ENCODE results near the gene KRT78. TPM values are rescaled to one million over a fixed set of nuclear protein-coding genes. Genes with fewer than 3 reads are reported as not detected.

The KRT78 gene
- total and polyA plus RNA-seq, 9 of the 15 experiments (the other 6 are each of a cell fraction or from before 2014, with no cell fraction given) = not detected

- TF ChIP-seq USF2 (CRISPR knock-in tag; IDR thresholded peaks at IDR 0.05) (no peak), ZBTB17 (CRISPR knock-in tag; IDR thresholded peaks at IDR 0.05) (peak; percentile 47; the same call in 1 of the 2 replicates), HMG20A (CRISPR knock-in tag; conservative IDR thresholded peaks at IDR 0.05) (no peak), KLF1 (tag; IDR thresholded peaks at IDR 0.05) (no peak), YBX1 (IDR thresholded peaks at IDR 0.05) (no peak), STAT6 (CRISPR knock-in tag; IDR thresholded peaks at IDR 0.05) (no peak), ZNF23 (CRISPR knock-in tag; IDR thresholded peaks at IDR 0.05) (no peak), MCM3 (IDR thresholded peaks at IDR 0.05) (no peak), ZBED1 (IDR thresholded peaks at IDR 0.05) (no peak), CUX1 (CRISPR knock-in tag; IDR thresholded peaks at IDR 0.05) (no peak), MYC (IDR thresholded peaks at IDR 0.05; ENCODE audit: low read depth, low read length) (peak; percentile 87), MYC (CRISPR knock-in tag; IDR thresholded peaks at IDR 0.05; ENCODE audit: borderline replicate concordance, low read depth) (peak; percentile 65; the same call in 1 of the 2 replicates), ESRRB (CRISPR knock-in tag; IDR thresholded peaks at IDR 0.05; ENCODE audit: borderline replicate concordance) (no peak), FOXK1 (CRISPR knock-in tag; IDR thresholded peaks at IDR 0.05; ENCODE audit: borderline replicate concordance) (no peak), U2AF1 (optimal IDR thresholded peaks at IDR 0.05; ENCODE audit: low read depth, low read length) (no peak), JUND (IDR thresholded peaks at IDR 0.05; ENCODE audit: borderline replicate concordance, low read depth, low read length) (peak; percentile 73), JUND (tag; IDR thresholded peaks at IDR 0.05; ENCODE audit: borderline replicate concordance, low read depth, low read length) (no peak; the same call in 2 of the 3 replicates), CREB1 (IDR thresholded peaks at IDR 0.05) (no peak), CREB1 (CRISPR knock-in tag; IDR thresholded peaks at IDR 0.05) (no peak), ZNF57 (CRISPR knock-in tag; IDR thresholded peaks at IDR 0.05) (no peak), HNRNPUL1 (IDR thresholded peaks at IDR 0.05; ENCODE audit: low read length) (no peak)
These were observed 30.9 kb upstream of the KRT78 start (continued) for GRCh38 chr12:52879394-52880351.

All from K562 (cell line).